HCT116 (cell line): ENCODE data around the gene FBXL17. TPM values are rescaled to one million over a fixed set of nuclear protein-coding genes. Genes with fewer than 3 reads are reported as not detected.

Experiments used
- ATAC-seq: fragments of 200-7000 bp; cut with Tn5 transposase; 2 replicates; pipeline ENCODE4 v1.9.1; 2020; ENCODE audit warnings: mild to moderate bottlenecking, moderate library complexity
- BruUV-seq: library from RNA; stranded (reverse); fragments of 400-500 nt; replicated peaks from 2 replicates; lab custom pipeline; 2021; lab: Mats Ljungman, UMichigan
- CTCF ChIA-PET: fragments of 300-600 bp; sonication (Branson Sonifier 250); formaldehyde crosslinking; loops from one replicate; lab custom pipeline; 2021; ENCODE audit warnings: antibody characterized with exemption; lab: Charles Lee
- POLR2A ChIA-PET: fragments of 300-600, 350-600 bp; sonication (Branson Sonifier 250); formaldehyde crosslinking; loops from one replicate; lab custom pipeline; 2021; ENCODE audit warnings: antibody characterized with exemption; lab: Charles Lee
- RAD21 ChIA-PET, 2 experiments: fragments of 300-600 bp; sonication (Branson Sonifier 250); formaldehyde crosslinking; loops; one replicate each; lab custom pipeline; 2023; ENCODE audit warnings: low total read pairs in 2 of 2; ENCODE audit not compliant: uncharacterized antibody in 2 of 2, unreplicated experiment in 2 of 2, low non-redundant PET in 1 of 2; lab: Charles Lee
- DNase-seq: peaks from one replicate; pipeline ENCODE4 v3.0.0-alpha.2; 2010; ENCODE audit warnings: low read depth, low spot score
- H2AFZ ChIP-seq: fragments of 200-600 bp; shearing (Covaris generic), sonication (generic); 2 replicates; pipeline ENCODE4 v1.6.1; 2017; ENCODE audit warnings: low read depth, mixed run types, mixed read lengths, antibody characterized with exemption, low read length; ENCODE audit not compliant: poor library complexity, severe bottlenecking
- H3K27ac ChIP-seq: 2 replicates; pipeline ENCODE4 v1.5.1; 2012; ENCODE audit warnings: low read depth, low read length
- H3K27me3 ChIP-seq: fragments of 200-600 bp; sonication (generic); 2 replicates; pipeline ENCODE4 v1.6.1; 2016; ENCODE audit warnings: mixed run types, low read length, mixed read lengths; ENCODE audit not compliant: insufficient read depth
- H3K36me3 ChIP-seq, 2 experiments: fragments of 200-500 bp in 1 of 2; fragments of 200-600 bp in 1 of 2; sonication (Bioruptor generic) in 1 of 2; sonication (generic) in 1 of 2; 2 replicates each; pipeline versions ENCODE4 v1.5.1 to v1.6.1; 2014 to 2016; ENCODE audit warnings: low read length in 2 of 2, inconsistent platforms in 1 of 2, mixed read lengths in 1 of 2, mixed run types in 1 of 2; ENCODE audit not compliant: insufficient read depth in 2 of 2, control insufficient read depth in 1 of 2
- H3K4me1 ChIP-seq, 2 experiments: fragments of 200-600 bp in 1 of 2; sonication (generic) in 1 of 2; 2 replicates each; pipeline versions ENCODE4 v1.5.1 to v1.6.1; 2012 to 2017; ENCODE audit warnings: low read length in 2 of 2, inconsistent platforms in 1 of 2, mild to moderate bottlenecking in 1 of 2, mixed read lengths in 1 of 2, mixed run types in 1 of 2, moderate library complexity in 1 of 2; ENCODE audit not compliant: insufficient read depth in 2 of 2, control insufficient read depth in 1 of 2
- H3K4me2 ChIP-seq: fragments of 200-600 bp; sonication (generic); 2 replicates; pipeline ENCODE4 v1.6.1; 2017; ENCODE audit warnings: mixed run types, low read length, mixed read lengths
- H3K4me3 ChIP-seq, 2 experiments: fragments of 200-600 bp in 1 of 2; sonication (generic) in 1 of 2; replicated peaks in 1 of 2; 2 replicates each; pipeline ENCODE4 v1.5.1; 2011 to 2016; ENCODE audit warnings: low read length in 2 of 2, control low read depth in 1 of 2, low read depth in 1 of 2, mild to moderate bottlenecking in 1 of 2, mixed read lengths in 1 of 2, mixed run types in 1 of 2
- H3K79me2 ChIP-seq: fragments of 200-600 bp; sonication (generic); 2 replicates; pipeline ENCODE4 v1.6.1; 2017; ENCODE audit warnings: mild to moderate bottlenecking, mixed run types, low read length, moderate library complexity, mixed read lengths; ENCODE audit not compliant: insufficient read depth
- H3K9ac ChIP-seq: fragments of 200-600 bp; sonication (generic); 2 replicates; pipeline ENCODE4 v1.6.1; 2016; ENCODE audit warnings: low read length, mixed read lengths
- H3K9me2 ChIP-seq: fragments of 200-600 bp; sonication (generic), shearing (Covaris generic); 2 replicates; pipeline ENCODE4 v1.6.1; 2017; ENCODE audit warnings: mixed run types, mild to moderate bottlenecking, moderate library complexity; ENCODE audit not compliant: insufficient read depth
- H3K9me3 ChIP-seq, 2 experiments: fragments of 200-500 bp in 1 of 2; fragments of 200-600 bp in 1 of 2; sonication (Bioruptor generic) in 1 of 2; sonication (generic) in 1 of 2; 2 replicates each; pipeline ENCODE4 v1.6.1; 2014 to 2017; ENCODE audit warnings: low read length in 2 of 2, mixed read lengths in 2 of 2, inconsistent platforms in 1 of 2, low read depth in 1 of 2, mild to moderate bottlenecking in 1 of 2, mixed run types in 1 of 2, moderate library complexity in 1 of 2; ENCODE audit not compliant: control insufficient read depth in 1 of 2, insufficient read depth in 1 of 2
- H4K20me1 ChIP-seq: fragments of 200-600 bp; sonication (generic), shearing (Covaris generic); 2 replicates; pipeline ENCODE4 v1.6.1; 2017; ENCODE audit warnings: mixed run types, mild to moderate bottlenecking, moderate library complexity; ENCODE audit not compliant: insufficient read depth
- ATF3 ChIP-seq: IDR thresholded peaks from 2 replicates; pipeline ENCODE4 v1.6.1; 2012
- FOSL1 ChIP-seq: IDR thresholded peaks from 2 replicates; pipeline ENCODE4 v1.6.1; 2012; ENCODE audit warnings: low read depth
- JUND ChIP-seq: IDR thresholded peaks from 2 replicates; pipeline ENCODE4 v1.6.1; 2012
- POLR2A ChIP-seq: IDR thresholded peaks from 2 replicates; pipeline ENCODE4 v1.7.0; 2011; ENCODE audit warnings: borderline replicate concordance; ENCODE audit not compliant: insufficient read depth, insufficient read length; ENCODE audit errors: extremely low read depth
- POLR2AphosphoS5 ChIP-seq: IDR thresholded peaks from 2 replicates; pipeline ENCODE4 v1.6.1; 2011; ENCODE audit warnings: mild to moderate bottlenecking, low read depth, low read length, moderate library complexity
- SIN3A ChIP-seq: IDR thresholded peaks from 2 replicates; pipeline ENCODE4 v1.6.1; 2012; ENCODE audit warnings: low read depth
- SP1 ChIP-seq: IDR thresholded peaks from 2 replicates; pipeline ENCODE4 v1.6.1; 2012; ENCODE audit warnings: low read depth
- SRF ChIP-seq: IDR thresholded peaks from 2 replicates; pipeline ENCODE4 v1.6.1; 2012; ENCODE audit warnings: low read depth
- ZFX ChIP-seq: fragments of 450-650 bp; IDR thresholded peaks from 2 replicates; pipeline ENCODE4 v1.6.1; 2017
- intact Hi-C: fragments of 100-400 bp; cut with micrococcal nuclease; formaldehyde crosslinking; loops from 2 replicates; pipeline ENCODE4 v1.10.0; 2022
- total RNA-seq: library from RNA; stranded (reverse); gene quantifications from one replicate; pipeline ENCODE4 v1.2.1, GENCODE V29; 2021; ENCODE audit not compliant: unreplicated experiment
- TF ChIP-seq, protein P1 (sequence below), 3 experiments: fragments of 200-600 bp in 1 of 3; sonication (generic) in 1 of 3; IDR thresholded peaks in 2 of 3; conservative IDR thresholded peaks in 1 of 3; 2 replicates each; pipeline ENCODE4 v1.5.1; 2012 to 2017; ENCODE audit warnings: low read depth in 2 of 3, low read length in 2 of 3, antibody characterized with exemption in 1 of 3, borderline replicate concordance in 1 of 3, control low read depth in 1 of 3, mild to moderate bottlenecking in 1 of 3, mixed read lengths in 1 of 3, mixed run types in 1 of 3, moderate library complexity in 1 of 3; ENCODE audit not compliant: insufficient read depth in 1 of 3
- TF ChIP-seq, protein P2 (sequence below): IDR thresholded peaks from 2 replicates; pipeline ENCODE4 v1.6.1; 2012

FBXL17 gene
- total RNA-seq, 1 experiment from 2014 or later: 9.4 TPM

GRCh38 chr5:108341866-108342265 lies 40.0 kb downstream of the FBXL17 start:
- H3K4me1 ChIP-seq: no peaks in the 10 kb centered on the region
- H2AFZ ChIP-seq: no peak overlapping the region
- BruUV-seq: no TSS peak
- ATAC-seq: no peak
- H3K9me3 ChIP-seq: no peaks in the 10 kb centered on the region
- no peaks in the 10 kb centered on the region for H3K27me3 ChIP-seq
- H3K79me2 ChIP-seq: no peaks in the 10 kb centered on the region
- H3K4me2 ChIP-seq: no peak overlapping the region
- ChIA-PET RAD21 (no interaction called here), POLR2A (no interaction called here), CTCF (no interaction called here)
- no peak for DNase-seq
- TF ChIP-seq, protein P1, sequence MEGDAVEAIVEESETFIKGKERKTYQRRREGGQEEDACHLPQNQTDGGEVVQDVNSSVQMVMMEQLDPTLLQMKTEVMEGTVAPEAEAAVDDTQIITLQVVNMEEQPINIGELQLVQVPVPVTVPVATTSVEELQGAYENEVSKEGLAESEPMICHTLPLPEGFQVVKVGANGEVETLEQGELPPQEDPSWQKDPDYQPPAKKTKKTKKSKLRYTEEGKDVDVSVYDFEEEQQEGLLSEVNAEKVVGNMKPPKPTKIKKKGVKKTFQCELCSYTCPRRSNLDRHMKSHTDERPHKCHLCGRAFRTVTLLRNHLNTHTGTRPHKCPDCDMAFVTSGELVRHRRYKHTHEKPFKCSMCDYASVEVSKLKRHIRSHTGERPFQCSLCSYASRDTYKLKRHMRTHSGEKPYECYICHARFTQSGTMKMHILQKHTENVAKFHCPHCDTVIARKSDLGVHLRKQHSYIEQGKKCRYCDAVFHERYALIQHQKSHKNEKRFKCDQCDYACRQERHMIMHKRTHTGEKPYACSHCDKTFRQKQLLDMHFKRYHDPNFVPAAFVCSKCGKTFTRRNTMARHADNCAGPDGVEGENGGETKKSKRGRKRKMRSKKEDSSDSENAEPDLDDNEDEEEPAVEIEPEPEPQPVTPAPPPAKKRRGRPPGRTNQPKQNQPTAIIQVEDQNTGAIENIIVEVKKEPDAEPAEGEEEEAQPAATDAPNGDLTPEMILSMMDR (IDR thresholded peaks at IDR 0.05 in 2 of 3, conservative IDR thresholded peaks at IDR 0.05 in 1 of 3; ENCODE audit: borderline replicate concordance in 1 of 3, insufficient read depth in 1 of 3, low read depth in 2 of 3, low read length in 2 of 3): no peak
- TF ChIP-seq, protein P2, sequence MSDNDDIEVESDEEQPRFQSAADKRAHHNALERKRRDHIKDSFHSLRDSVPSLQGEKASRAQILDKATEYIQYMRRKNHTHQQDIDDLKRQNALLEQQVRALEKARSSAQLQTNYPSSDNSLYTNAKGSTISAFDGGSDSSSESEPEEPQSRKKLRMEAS: no peak
- TF ChIP-seq SP1 (no peak), ZFX (no peak), ATF3 (no peak), POLR2AphosphoS5 (no peak), JUND (no peak), SIN3A (no peak), POLR2A (no peak), SRF (no peak), FOSL1 (no peak)
- intact Hi-C loops: no loop called here
- H3K9ac ChIP-seq: no peak overlapping the region
- no peaks in the 10 kb centered on the region for H3K9me2 ChIP-seq
- H3K4me3 ChIP-seq: no peak overlapping the region
- no peak overlapping the region for H3K27ac ChIP-seq
- H3K36me3 ChIP-seq: no peaks in the 10 kb centered on the region
- H4K20me1 ChIP-seq: no peaks in the 10 kb centered on the region
